GM18867 (cell line): ENCODE data around the gene ANKRD11.
"Not testable (repeated sequence)": the region's sequence is repeated elsewhere in the genome, so short reads cannot be mapped to it uniquely, and the experiment has no call there.

Source experiments
- ATAC-seq: cut with Tn5 transposase; IDR thresholded peaks from one replicate; pipeline ENCODE4 v1.9.1; 2021; ENCODE audit warnings: mild to moderate bottlenecking, moderate library complexity; ENCODE audit not compliant: unreplicated experiment

The ANKRD11 gene

DNA sequence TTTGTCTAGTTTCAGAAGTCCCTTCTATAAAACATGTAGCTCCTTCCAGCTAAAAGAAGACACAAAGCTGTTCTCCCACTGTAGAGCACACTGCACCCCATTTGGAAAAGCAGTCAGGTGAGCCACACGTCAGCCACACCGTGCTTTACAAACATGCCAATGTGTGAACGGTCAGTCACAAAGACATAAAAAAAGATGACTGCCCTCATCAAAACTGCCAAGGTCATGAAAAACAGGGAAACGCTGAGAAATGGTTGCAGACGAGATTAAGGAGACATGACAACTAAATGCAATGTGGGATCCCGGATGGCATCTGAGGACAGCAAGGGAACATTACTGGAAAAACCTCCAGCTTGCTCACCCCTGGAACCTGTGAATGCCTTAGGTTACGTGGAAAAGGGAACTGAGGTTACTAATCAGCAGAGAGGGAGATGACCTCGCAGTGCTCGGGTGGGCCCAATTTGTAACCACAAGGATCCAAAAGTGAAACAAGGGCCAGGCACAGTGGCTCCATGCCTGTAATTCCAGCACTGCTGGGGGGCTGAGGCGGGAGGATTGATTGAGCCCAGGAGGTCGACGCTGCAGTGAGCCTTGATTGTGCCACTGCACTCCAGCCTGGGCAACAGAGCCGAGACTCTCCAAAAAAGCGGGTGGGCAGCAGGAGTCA, 8.1 kb downstream of the ANKRD11 start:
- ATAC-seq, result no peak

GRCh38 chr16:89481356-89481955, 8.9 kb downstream of the ANKRD11 start:
- no peak for ATAC-seq

DNA sequence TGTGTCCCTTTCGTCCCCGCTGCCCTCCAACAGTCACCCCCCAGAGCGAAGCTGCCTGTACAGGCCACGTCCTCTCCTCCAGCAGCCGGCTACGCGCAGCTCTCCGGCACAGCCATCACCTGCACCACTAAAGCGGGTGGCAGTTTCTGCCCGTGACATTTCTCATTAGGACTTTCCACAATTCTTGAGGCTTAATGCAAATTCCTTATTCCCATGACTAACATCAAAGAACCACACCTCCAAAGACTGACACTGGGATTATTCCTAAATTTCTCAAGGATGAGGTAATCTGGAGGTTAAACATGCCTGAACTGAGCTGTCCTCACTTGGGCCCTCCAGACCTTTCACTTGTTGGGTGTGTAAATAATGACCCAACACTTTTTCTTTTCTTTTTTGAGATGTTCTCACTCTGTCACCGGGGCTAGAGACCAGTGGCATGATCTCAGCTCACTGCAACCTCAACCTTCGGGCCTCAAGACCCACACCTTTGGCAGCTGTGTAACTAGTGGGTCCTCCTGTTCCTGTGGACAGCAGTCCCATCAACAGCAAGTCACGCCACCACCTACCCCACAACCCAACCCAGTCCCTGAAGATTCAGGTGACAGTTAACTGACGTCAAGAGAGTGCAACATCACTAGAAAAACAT, 11.7 kb downstream of the ANKRD11 start:
- no peak for ATAC-seq

GRCh38 chr16:89476811-89477261, 13.5 kb downstream of the ANKRD11 start:
- ATAC-seq, result peak; percentile 58

GRCh38 chr16:89476379-89476778, 14.0 kb downstream of the ANKRD11 start:
- ATAC-seq, result no peak

DNA sequence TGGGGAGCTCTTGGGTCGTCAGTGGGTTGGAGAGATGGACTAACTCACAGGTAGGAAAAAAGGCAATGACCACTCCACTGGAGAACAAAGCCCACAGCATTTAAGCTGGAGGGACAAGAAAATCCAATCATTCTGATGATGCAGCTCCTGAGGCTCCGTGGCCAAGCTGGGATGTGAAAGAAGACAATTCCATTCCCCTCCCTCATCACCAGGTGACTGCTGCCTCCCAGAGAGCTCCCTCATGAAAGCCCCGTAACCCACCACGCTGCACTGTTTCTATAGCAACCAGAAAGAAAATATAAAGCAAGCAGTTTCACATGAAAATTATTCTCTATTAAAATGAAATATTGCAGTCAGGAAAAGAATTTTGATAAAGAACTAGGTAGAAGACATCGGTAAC, 15.2 kb downstream of the ANKRD11 start:
- ATAC-seq, result no peak

GRCh38 chr16:89473791-89474414, 16.5 kb downstream of the ANKRD11 start:
- ATAC-seq, result no peak

DNA sequence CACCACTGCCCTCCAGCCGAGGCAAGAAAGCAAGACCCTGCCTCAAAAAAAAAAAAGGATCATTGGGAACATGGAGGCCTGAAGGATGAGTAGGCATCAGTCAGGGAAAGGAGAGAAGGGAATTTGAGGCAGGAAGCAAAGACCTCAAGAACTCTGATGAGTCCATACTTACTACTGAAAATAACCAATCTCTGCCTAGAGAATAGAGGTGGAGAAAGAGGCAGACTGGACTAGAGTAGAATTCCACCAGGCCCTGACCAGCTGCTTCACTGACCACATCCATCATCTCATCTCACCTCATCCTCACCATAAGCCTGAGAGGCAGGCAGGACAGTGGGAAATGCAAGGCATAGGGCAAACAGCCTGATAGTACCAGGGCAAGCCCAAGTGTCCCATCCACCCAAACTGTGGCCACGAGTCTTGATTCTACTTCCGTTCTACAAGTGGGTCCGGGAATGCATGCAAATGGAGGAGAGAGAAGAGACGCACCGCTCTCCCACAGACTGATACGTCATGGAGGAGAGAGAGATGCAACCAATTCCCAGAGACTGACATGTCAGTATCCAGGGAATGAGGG, 17.1 kb downstream of the ANKRD11 start:
- no peak for ATAC-seq

DNA sequence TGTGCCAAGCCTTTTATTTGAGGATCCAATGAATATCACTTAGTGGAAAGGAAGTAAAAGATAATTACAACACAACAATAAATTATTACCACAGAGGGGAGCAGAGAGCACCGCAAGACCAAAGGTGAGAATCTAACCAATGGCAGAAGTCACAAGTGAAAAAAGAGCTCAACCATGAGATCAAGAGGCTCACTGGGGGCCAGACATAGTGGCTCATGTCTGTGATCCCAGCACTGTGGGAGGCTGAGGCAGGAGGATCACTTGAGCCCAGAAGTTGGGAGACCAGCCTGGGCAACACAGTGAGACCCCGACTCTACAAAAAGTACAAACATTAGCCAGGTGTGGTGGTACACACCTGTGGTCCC, 17.7 kb downstream of the ANKRD11 start:
- ATAC-seq, result no peak

DNA sequence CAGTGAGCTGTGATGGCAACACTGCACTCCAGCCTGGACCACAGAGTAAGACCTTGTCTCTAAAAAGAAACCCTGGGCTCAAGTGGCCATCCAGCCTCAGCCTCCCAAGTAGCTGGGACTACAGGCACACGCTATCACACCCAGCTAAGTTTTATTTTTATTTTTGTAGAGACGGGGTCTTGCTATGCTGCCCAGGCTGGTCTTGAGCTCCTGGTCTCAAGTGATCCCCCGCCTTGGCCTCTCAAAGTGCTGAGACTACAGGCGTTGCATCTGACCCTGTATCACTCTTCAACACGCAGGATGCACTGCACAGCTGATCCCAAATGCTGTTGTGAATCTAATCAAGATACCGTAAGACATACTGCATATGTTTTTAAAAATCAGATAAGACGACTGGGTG, 23.0 kb downstream of the ANKRD11 start:
- no peak for ATAC-seq

DNA sequence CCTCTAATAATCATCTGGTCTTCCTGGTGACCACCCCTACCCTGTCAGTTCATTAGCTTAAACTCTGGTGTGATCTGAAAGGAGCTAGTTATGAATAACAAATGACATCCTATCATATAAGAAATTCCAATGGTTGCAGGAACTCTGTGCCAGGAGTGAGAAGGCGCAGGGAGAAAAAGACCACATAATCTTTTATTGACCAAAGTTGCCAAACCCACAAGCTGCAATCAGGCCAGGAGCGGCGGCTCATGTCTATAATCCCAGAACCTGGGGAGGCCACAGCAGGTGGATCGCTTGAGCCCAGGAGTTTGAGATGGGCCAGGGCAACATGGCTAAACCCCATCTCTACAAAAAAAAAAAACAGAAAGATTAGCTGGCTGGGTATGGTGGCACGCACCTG, 23.4 kb downstream of the ANKRD11 start:
- ATAC-seq, result no peak

- not testable (repeated sequence) for ATAC-seq
Observed at GRCh38 chr16:89463312-89463711, 27.0 kb downstream of the ANKRD11 start.

- ATAC-seq, result not testable (repeated sequence)
Observed at GRCh38 chr16:89462639-89463038, 27.7 kb downstream of the ANKRD11 start.

- ATAC-seq, result not testable (repeated sequence)
Observed at GRCh38 chr16:89461890-89462289, 28.5 kb downstream of the ANKRD11 start.

DNA sequence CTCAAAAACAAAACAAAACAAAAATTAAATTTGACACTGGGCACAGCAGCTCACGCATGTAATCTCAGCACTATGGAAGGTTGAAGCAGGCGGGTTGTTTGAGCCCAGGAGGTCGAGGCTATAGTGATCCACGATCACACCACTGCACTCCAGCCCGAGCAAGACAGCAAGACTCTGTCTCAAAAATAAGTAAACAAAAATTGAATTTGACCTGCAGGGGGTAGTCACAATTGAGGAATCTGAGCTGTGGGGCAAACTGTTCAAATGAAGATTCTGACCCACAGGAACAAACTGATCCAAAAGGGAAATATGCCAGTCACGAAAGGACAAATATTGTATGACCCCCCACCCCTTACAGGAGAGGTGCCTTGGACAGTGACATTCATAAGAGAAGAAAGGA, 29.8 kb downstream of the ANKRD11 start:
- no peak for ATAC-seq

- ATAC-seq, result no peak
Observed at GRCh38 chr16:89458967-89459366, 31.4 kb downstream of the ANKRD11 start.

DNA sequence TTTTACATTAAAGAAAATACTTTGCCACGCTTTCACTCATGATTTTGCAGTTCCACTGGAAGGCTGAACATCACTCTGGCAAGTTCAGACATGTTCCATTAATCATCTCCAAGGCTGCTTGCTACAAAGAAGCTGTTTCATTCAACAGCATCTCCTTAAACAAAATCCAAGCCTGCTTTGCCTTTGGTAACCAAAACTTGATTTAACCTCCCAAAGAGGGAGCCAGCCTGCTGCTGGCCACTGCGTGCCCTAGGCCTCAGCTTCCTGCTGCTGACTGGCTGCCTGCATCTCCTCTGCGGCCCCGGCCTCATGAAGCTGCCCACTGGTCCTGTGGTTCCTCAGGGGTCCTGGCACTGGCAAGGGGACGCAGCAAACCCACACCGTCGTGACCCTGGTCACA, 31.8 kb downstream of the ANKRD11 start:
- no peak for ATAC-seq

DNA sequence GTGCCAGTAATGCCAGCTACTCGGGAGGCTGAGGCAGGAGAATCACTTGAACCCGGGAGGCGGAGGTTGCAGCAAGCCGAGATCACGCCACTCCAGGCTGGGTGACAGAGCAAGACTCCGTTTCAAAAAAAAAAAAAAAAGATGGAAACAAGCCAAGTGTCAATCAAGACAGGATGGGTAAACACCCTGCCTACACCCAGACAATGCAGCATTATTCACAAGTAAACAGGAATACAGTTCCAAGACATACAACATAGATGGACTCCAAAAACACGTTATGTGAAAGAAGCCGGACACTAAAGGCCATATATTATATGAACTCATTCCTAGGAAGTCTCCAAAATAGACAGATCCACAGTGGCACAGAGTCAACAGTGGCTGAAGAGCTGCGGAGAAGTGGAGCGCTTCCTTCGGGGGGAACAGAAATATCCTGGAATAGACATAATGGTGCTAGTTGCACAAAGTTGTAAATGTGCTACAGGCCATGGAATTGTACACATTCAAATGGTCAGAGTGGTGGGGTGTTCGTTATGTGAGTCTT, 33.9 kb downstream of the ANKRD11 start:
- ATAC-seq, result no peak

DNA sequence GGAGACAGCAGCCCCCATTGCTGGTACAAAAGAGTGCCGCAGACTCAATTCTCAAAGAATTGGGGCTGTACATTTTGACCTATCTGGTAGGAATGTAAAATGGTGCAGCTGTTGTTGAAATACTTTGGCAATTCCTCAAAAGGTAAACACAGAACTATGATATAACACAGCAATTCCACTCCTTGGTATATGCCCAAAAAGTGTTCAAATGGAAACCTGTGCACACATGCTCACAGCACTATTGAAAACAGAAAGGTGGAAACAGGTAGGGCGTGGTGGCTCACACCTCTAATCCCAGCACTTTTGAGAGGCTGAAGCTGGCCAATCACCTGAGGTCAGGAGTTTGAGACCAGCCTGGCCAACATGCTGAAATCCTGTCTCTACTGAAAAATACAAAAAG, 34.7 kb downstream of the ANKRD11 start:
- ATAC-seq, result no peak

GRCh38 chr16:89455178-89455577, 35.2 kb downstream of the ANKRD11 start:
- ATAC-seq, result no peak
